ENCODE data around the gene ACER3. TPM values are rescaled to one million over a fixed set of nuclear protein-coding genes. Genes with fewer than 3 reads are reported as not detected.
"Not testable (repeated sequence)": the region's sequence is repeated elsewhere in the genome, so short reads cannot be mapped to it uniquely, and the experiment has no call there.

The ACER3 gene
- total and polyA plus RNA-seq, 4 donors = 15.7 to 48.3 (median 29.0) TPM

- Histone ChIP-seq H3K9me3 (ENCODE audit: control insufficient read depth, insufficient read depth, low read length) (no peaks in the 10 kb centered on the region), H3K27me3 (ENCODE audit: control insufficient read depth, insufficient read depth, low read length) (no peaks in the 10 kb centered on the region), H3K4me3 (ENCODE audit: low read depth, low read length) (no peak overlapping the region), H3K4me1 (ENCODE audit: control insufficient read depth, insufficient read depth, low read length) (no peaks in the 10 kb centered on the region), H3K27ac (ENCODE audit: low read depth, low read length) (no peak overlapping the region), H3K36me3 (ENCODE audit: control insufficient read depth, insufficient read depth, low read length) (no peaks in the 10 kb centered on the region)
- DNase-seq (ENCODE audit: low read depth in 4 of 6, low spot score in 6 of 6) = no peak
- no CpG with 5 or more reads among the region's 1 CpG for WGBS (ENCODE audit: insufficient coverage)
Observed at GRCh38 chr11:76999597-76999996, 138.9 kb downstream of the ACER3 start.

- Histone ChIP-seq H3K4me3 (ENCODE audit: low read depth, low read length) (no peak overlapping the region), H3K27ac (ENCODE audit: low read depth, low read length) (no peak overlapping the region), H3K4me1 (ENCODE audit: control insufficient read depth, insufficient read depth, low read length) (no peaks in the 10 kb centered on the region), H3K9me3 (ENCODE audit: control insufficient read depth, insufficient read depth, low read length) (no peaks in the 10 kb centered on the region), H3K27me3 (ENCODE audit: control insufficient read depth, insufficient read depth, low read length) (no peaks in the 10 kb centered on the region), H3K36me3 (ENCODE audit: control insufficient read depth, insufficient read depth, low read length) (no peaks in the 10 kb centered on the region)
- no CpG with 5 or more reads among the region's 1 CpG for WGBS (ENCODE audit: insufficient coverage)
- no peak for DNase-seq (ENCODE audit: low read depth in 4 of 6, low spot score in 6 of 6)
Observed at GRCh38 chr11:77001613-77002012, 140.9 kb downstream of the ACER3 start.

GRCh38 chr11:77002776-77003175 lies 142.1 kb downstream of the ACER3 start:
- Histone ChIP-seq H3K4me3 (ENCODE audit: low read depth, low read length) (no peak overlapping the region), H3K27me3 (ENCODE audit: control insufficient read depth, insufficient read depth, low read length) (no peaks in the 10 kb centered on the region), H3K4me1 (ENCODE audit: control insufficient read depth, insufficient read depth, low read length) (no peaks in the 10 kb centered on the region), H3K36me3 (ENCODE audit: control insufficient read depth, insufficient read depth, low read length) (no peaks in the 10 kb centered on the region), H3K9me3 (ENCODE audit: control insufficient read depth, insufficient read depth, low read length) (no peaks in the 10 kb centered on the region), H3K27ac (ENCODE audit: low read depth, low read length) (no peak overlapping the region)
- 100% methylated on average over 1 of the region's 2 CpGs for WGBS (ENCODE audit: insufficient coverage)
- DNase-seq (ENCODE audit: low read depth in 4 of 6, low spot score in 6 of 6) = no peak

- 50% methylated on average over 2 of the region's 2 CpGs for WGBS (ENCODE audit: insufficient coverage)
Observed at GRCh38 chr11:77003963-77004362, 143.2 kb downstream of the ACER3 start.

GRCh38 chr11:77009533-77010160 lies 148.9 kb downstream of the ACER3 start:
- Histone ChIP-seq H3K4me3 (ENCODE audit: low read depth, low read length) (no peak overlapping the region), H3K36me3 (ENCODE audit: control insufficient read depth, insufficient read depth, low read length) (peaks cover 10% of the 10 kb centered on the region), H3K4me1 (ENCODE audit: control insufficient read depth, insufficient read depth, low read length) (no peaks in the 10 kb centered on the region), H3K27me3 (ENCODE audit: control insufficient read depth, insufficient read depth, low read length) (no peaks in the 10 kb centered on the region), H3K9me3 (ENCODE audit: control insufficient read depth, insufficient read depth, low read length) (no peaks in the 10 kb centered on the region), H3K27ac (ENCODE audit: low read depth, low read length) (no peak overlapping the region)
- no peak for DNase-seq (ENCODE audit: low read depth in 4 of 6, low spot score in 6 of 6)

More at GRCh38 chr11:77003963-77004362, 143.2 kb downstream of the ACER3 start:
- Histone ChIP-seq H3K36me3 (ENCODE audit: control insufficient read depth, insufficient read depth, low read length) (peaks cover 3% of the 10 kb centered on the region), H3K27ac (ENCODE audit: low read depth, low read length) (no peak overlapping the region), H3K4me1 (ENCODE audit: control insufficient read depth, insufficient read depth, low read length) (no peaks in the 10 kb centered on the region), H3K27me3 (ENCODE audit: control insufficient read depth, insufficient read depth, low read length) (no peaks in the 10 kb centered on the region), H3K4me3 (ENCODE audit: low read depth, low read length) (no peak overlapping the region), H3K9me3 (ENCODE audit: control insufficient read depth, insufficient read depth, low read length) (no peaks in the 10 kb centered on the region)
- no peak for DNase-seq (ENCODE audit: low read depth in 4 of 6, low spot score in 6 of 6)

GRCh38 chr11:77014669-77015068 lies 154.0 kb downstream of the ACER3 start:
- H3K36me3 ChIP-seq (ENCODE audit: control insufficient read depth, insufficient read depth, low read length) = peaks cover 1% of the 10 kb centered on the region
- H3K9me3 ChIP-seq (ENCODE audit: control insufficient read depth, insufficient read depth, low read length) = no peaks in the 10 kb centered on the region
- H3K4me1 ChIP-seq (ENCODE audit: control insufficient read depth, insufficient read depth, low read length) = no peaks in the 10 kb centered on the region
- no peak for DNase-seq (ENCODE audit: low read depth in 4 of 6, low spot score in 6 of 6)
- H3K4me3 ChIP-seq (ENCODE audit: low read depth, low read length) = no peak overlapping the region
- H3K27me3 ChIP-seq (ENCODE audit: control insufficient read depth, insufficient read depth, low read length) = no peaks in the 10 kb centered on the region
- whole genome bisulfite sequencing (ENCODE audit: insufficient coverage) = 86% methylated on average over 1 of the region's 2 CpGs
- H3K27ac ChIP-seq (ENCODE audit: low read depth, low read length) = no peak overlapping the region

- H3K9me3 ChIP-seq (ENCODE audit: control insufficient read depth, insufficient read depth, low read length); H3K4me3 ChIP-seq (ENCODE audit: low read depth, low read length); H3K4me1 ChIP-seq (ENCODE audit: control insufficient read depth, insufficient read depth, low read length); DNase-seq (ENCODE audit: low read depth in 4 of 6, low spot score in 6 of 6); H3K27ac ChIP-seq (ENCODE audit: low read depth, low read length); H3K36me3 ChIP-seq (ENCODE audit: control insufficient read depth, insufficient read depth, low read length); H3K27me3 ChIP-seq (ENCODE audit: control insufficient read depth, insufficient read depth, low read length): not testable (repeated sequence)
- no CpG with 5 or more reads among the region's 2 CpGs for WGBS (ENCODE audit: insufficient coverage)
Observed at GRCh38 chr11:77018396-77018924, 157.7 kb downstream of the ACER3 start.

GRCh38 chr11:77019976-77020595 lies 159.4 kb downstream of the ACER3 start:
- Histone ChIP-seq H3K4me1 (ENCODE audit: control insufficient read depth, insufficient read depth, low read length) (no peaks in the 10 kb centered on the region), H3K27ac (ENCODE audit: low read depth, low read length) (no peak overlapping the region)
- 100% methylated on average over 1 of the region's 2 CpGs for WGBS (ENCODE audit: insufficient coverage)

GRCh38 chr11:77020734-77021133 lies 160.0 kb downstream of the ACER3 start:
- no peaks in the 10 kb centered on the region for H3K9me3 ChIP-seq (ENCODE audit: control insufficient read depth, insufficient read depth, low read length)
- no peak for DNase-seq (ENCODE audit: low read depth in 4 of 6, low spot score in 6 of 6)
- no peak overlapping the region for H3K27ac ChIP-seq (ENCODE audit: low read depth, low read length)
- H3K36me3 ChIP-seq (ENCODE audit: control insufficient read depth, insufficient read depth, low read length) = no peaks in the 10 kb centered on the region
- H3K27me3 ChIP-seq (ENCODE audit: control insufficient read depth, insufficient read depth, low read length) = no peaks in the 10 kb centered on the region
- H3K4me1 ChIP-seq (ENCODE audit: control insufficient read depth, insufficient read depth, low read length) = no peaks in the 10 kb centered on the region
- H3K4me3 ChIP-seq (ENCODE audit: low read depth, low read length) = no peak overlapping the region
- 86% methylated on average over 1 of the region's 2 CpGs for WGBS (ENCODE audit: insufficient coverage)

More at GRCh38 chr11:77019976-77020595, 159.4 kb downstream of the ACER3 start:
- no peaks in the 10 kb centered on the region for H3K27me3 ChIP-seq (ENCODE audit: control insufficient read depth, insufficient read depth, low read length)
- DNase-seq (ENCODE audit: low read depth in 4 of 6, low spot score in 6 of 6) = no peak
- H3K4me3 ChIP-seq (ENCODE audit: low read depth, low read length) = no peak overlapping the region
- no peaks in the 10 kb centered on the region for H3K36me3 ChIP-seq (ENCODE audit: control insufficient read depth, insufficient read depth, low read length)
- no peaks in the 10 kb centered on the region for H3K9me3 ChIP-seq (ENCODE audit: control insufficient read depth, insufficient read depth, low read length)

- Histone ChIP-seq H3K9me3 (ENCODE audit: control insufficient read depth, insufficient read depth, low read length) (no peaks in the 10 kb centered on the region), H3K36me3 (ENCODE audit: control insufficient read depth, insufficient read depth, low read length) (no peaks in the 10 kb centered on the region), H3K27ac (ENCODE audit: low read depth, low read length) (no peak overlapping the region), H3K4me1 (ENCODE audit: control insufficient read depth, insufficient read depth, low read length) (no peaks in the 10 kb centered on the region), H3K27me3 (ENCODE audit: control insufficient read depth, insufficient read depth, low read length) (no peaks in the 10 kb centered on the region), H3K4me3 (ENCODE audit: low read depth, low read length) (no peak overlapping the region)
- DNase-seq (ENCODE audit: low read depth in 4 of 6, low spot score in 6 of 6) = no peak
Observed at GRCh38 chr11:77024745-77025144, 164.0 kb downstream of the ACER3 start.
